Adrenal gland (tissue), 5 donors: Measurements from ENCODE around the gene SPACA4.

Experiments
- CTCF ChIP-seq, 6 experiments: fragments of 450-650 bp in 4 of 6; fragments of 200-600 bp in 2 of 6; sonication (generic) in 1 of 6; IDR thresholded peaks; 1 replicate in 5 of 6; 2 replicates in 1 of 6; pipeline versions ENCODE4 v1.5.1 to v1.8.0; 2016 to 2021; ENCODE audit warnings: antibody characterized with exemption in 6 of 6, mild to moderate bottlenecking in 2 of 6, moderate library complexity in 1 of 6
- POLR2A ChIP-seq, 2 donors: fragments of 450-650 bp; IDR thresholded peaks; one replicate each; pipeline ENCODE4 v1.6.1; 2017; ENCODE audit warnings: antibody characterized with exemption in 2 of 2, mild to moderate bottlenecking in 2 of 2, moderate library complexity in 1 of 2
- donor health status: DM: no; HTN: no; CAD: no.

GRCh38 chr19:48623556-48624066 lies 17.1 kb downstream of the SPACA4 start:
- no peak for TF ChIP-seq CTCF (IDR thresholded peaks at IDR 0.05)
- TF ChIP-seq POLR2A (IDR thresholded peaks at IDR 0.05): no peak
